Activated effector memory CD4-positive, alpha-beta T cell treated with anti-CD3 and anti-CD28 coated beads, Interleukin-2, amount 50 U/mL, for 16 hours (primary cell): ENCODE results near the gene BICD1.

ENCODE experiments used
- DNase-seq: peaks from one replicate; pipeline ENCODE4 v3.0.0-alpha.2; 2020

The BICD1 gene

DNA sequence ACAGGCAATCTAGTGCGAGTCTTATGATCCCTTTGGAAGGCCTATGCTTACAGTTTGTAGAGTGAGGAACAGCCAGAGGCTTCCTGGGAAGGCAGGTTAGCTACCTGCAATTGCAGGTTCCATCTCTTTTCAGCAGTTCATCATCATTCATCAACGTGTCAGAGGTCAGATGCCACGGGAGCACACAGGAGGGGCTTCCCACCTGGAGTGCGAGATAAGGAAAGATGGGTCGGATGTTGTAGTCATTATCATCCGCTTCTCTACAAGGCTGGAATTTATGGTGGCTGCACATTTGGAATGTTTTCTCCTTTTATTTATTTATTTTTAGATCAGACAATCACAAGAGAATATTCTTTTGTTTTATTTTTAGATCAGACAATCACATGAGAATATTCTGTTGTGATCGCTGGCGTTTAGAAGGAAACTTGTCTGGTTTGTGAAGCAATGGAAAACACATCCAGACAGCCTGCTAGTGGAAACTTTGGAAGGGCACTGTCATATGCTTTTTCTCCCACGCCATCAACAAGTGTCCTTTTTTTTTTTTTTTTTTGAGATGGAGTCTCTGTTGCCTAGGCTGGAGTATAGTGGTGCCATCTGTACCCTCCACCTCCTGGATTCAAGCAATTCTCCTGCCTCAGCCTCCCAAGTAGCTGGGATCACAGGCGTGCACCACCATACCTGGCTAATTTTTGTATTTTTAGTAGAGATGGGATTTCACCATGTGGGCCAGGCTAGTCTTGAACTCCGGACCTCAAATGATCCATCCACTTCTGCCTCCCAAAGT, 1.9 kb upstream of the BICD1 start:
- DNase-seq, result no peak

- no peak for DNase-seq
Measured at GRCh38 chr12:32105986-32106516, 596 bp upstream of the BICD1 start.

DNA sequence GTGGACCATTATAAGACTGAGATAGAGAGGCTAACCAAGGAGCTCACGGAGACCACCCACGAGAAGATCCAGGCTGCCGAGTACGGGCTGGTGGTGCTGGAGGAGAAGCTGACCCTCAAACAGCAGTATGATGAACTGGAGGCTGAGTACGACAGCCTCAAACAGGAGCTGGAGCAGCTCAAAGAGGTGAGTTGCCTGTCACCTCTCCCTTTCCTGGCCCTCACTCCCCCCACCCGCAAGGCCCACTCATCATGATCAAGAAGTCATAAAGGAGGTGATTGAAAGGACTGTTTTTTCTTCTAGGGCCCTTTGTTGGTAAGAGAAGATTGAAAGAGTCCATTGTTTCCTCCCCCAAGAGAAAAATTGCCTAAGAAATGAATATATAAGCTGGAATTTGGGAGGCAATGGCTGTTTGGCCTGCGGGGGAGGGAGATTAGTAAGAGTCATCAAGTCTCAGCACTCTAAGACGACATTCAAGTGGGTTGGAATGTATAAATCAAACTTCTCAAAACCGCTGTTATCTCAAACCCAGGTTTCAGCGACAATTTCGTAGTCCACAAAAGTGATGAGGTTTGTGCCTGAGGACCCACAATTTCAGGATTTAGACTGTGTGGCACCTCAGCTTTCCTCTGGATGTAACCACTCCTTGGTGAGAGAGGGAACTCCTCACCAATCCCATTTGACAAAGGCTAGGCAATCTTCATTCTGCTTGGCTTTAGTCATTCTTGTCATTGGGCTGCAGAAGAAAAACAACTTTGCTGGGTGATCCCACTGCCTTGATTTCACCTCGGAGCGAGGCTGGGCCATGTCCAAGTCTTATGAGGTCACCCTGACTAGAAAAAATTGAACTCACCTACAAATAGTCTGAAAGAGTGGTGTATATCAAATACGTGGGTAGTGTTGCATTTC, 966 bp downstream of the BICD1 start:
- peak; percentile 74 for DNase-seq

DNA sequence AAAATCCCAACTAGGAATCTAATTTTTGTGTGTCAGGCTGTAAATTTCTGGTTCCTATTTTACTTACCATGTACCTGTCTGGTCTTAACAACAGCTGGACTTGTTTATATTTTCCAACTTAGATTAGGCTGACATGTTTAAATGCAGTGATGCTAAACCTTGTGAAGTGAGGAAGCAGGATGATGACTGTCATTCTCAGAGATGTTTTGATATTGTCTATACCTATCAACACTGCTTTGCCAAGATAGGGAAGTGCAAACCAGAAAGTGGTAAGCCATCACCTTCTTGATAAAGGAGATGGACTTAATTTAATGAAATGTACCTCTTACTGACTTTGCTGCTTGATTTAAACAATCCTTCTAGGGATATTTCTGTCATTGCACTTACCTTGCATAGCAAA, 2.1 kb downstream of the BICD1 start:
- no peak for DNase-seq

DNA sequence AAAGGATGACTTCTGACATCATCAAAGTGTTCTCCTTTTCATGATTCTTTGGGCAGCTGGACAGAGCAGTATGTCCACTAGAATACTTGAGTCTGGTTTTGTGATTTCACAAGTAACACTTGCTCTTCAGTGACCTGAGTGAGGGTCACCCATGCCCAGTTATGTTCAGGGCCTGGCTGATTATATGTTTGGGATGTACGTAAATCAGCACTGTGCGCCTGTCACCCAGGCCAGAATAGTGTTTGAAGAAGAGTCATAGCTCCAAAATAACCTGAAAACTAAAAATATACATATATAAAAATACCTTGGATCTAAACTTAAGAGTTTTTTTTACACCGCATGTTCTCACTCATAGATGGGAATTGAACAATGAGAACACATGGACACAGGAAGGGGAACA, 3.8 kb downstream of the BICD1 start:
- no peak for DNase-seq

GRCh38 chr12:32110942-32111341, 4.3 kb downstream of the BICD1 start:
- no peak for DNase-seq

GRCh38 chr12:32115404-32116104, 8.9 kb downstream of the BICD1 start:
- DNase-seq, result no peak

- no peak for DNase-seq
Measured at GRCh38 chr12:32116897-32117296, 10.2 kb downstream of the BICD1 start.

DNA sequence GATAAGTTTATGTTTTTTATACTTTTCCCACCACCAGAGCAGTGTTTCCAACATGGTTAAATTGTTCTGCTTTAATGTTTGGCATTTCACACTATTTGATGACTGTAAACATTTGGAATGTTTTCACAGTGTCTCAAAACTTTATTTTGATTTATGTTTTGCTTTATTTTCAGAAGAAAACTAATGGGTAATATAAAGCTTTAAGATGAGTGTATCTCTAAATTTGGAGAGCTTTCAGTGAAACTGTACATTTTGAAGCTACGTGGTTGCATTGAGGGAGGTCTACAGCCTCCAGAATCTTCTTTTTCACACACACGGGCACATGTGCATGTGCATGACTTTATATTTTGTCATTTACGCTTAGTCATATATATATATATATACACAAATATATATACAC, 10.7 kb downstream of the BICD1 start:
- DNase-seq, result no peak

DNA sequence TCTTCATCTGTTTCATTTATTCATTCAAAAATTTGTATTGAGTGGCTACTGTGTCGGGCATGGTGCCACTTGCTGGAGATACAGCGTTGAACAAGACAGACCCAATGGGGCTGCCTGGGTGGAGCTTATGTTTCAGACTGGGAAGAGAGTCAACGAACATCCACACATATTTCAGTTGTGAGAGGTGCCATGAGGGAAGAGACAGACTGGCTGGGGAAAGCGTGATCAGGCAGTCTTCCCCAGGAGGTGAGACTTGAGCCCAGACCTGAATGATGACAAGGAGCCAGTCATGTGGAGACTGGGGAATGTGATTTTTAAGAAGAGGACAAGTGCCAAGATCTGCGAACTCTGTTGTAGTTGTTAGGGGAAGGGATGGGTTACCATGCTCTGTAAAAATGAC, 12.2 kb downstream of the BICD1 start:
- no peak for DNase-seq

- DNase-seq, result no peak
Measured at GRCh38 chr12:32120419-32120818, 13.8 kb downstream of the BICD1 start.

DNA sequence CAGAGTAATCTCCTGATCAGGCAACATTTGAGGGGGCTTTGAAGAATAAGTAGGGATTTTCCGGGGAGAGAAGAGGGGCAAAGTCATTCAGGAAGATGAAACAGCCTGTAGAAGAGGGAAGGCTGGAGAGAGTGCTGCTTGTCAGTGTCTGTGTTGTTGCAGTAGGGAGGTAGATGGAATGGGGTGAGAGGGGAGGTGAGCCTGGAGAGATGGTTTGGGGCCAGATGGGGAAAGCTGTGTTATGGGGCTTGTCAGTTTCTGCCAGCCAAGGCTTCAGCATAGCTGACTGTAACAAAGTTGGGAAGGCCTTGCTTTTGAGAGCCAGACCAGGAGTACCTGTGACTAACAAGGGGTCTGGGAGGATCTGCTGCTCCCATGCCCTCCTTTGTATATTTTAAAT, 18.0 kb downstream of the BICD1 start:
- DNase-seq, result no peak

DNA sequence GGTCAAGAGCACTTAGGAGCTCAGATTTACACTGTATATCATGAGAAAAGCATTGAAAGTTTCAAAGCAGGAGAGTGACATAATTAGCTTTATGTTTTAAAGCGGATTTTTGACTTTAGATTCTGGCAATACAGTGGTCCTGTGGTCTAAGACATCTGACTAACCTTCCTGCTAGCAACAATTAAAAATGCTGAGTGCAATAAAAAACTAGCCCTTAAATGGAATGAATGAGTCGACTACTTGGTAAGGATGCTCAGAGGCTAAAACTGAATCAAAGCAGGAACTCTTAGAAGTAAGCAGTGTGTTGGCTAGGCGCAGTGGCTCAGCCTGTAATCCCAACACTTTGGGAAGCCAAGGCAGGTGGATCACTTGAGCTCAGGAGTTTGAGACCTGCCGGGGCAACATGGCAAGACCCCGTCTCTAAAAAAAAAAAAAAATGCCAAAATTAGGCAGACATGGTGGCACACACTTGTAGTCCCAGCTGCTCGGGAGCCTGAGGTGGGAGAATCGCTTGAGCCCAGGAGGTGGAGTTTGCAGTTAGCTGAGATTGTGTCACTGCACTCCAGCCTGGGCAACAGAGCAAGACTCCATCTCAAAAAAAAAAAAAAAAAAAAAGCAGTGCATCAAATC, 18.9 kb downstream of the BICD1 start:
- DNase-seq, result no peak

- no peak for DNase-seq
Measured at GRCh38 chr12:32126720-32127119, 20.1 kb downstream of the BICD1 start.

DNA sequence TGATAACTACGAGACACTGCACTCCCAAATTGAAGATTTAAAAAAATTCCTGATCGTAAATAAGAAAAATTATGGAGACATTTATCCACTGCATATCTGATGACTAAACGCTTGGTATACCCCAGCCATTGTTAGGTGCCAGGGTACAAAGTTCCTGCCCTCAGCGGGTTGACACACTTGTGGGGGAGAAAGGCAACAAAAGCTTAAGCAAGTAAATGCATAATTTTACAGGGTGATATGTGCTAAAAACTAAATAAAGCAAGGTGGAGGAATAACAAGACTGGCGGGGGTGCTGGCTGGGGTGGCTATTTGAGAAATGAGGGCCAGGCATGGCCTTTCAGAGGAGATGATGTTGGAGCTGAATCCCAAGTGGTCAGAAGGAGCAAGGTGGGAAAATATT, 25.0 kb downstream of the BICD1 start:
- no peak for DNase-seq

DNA sequence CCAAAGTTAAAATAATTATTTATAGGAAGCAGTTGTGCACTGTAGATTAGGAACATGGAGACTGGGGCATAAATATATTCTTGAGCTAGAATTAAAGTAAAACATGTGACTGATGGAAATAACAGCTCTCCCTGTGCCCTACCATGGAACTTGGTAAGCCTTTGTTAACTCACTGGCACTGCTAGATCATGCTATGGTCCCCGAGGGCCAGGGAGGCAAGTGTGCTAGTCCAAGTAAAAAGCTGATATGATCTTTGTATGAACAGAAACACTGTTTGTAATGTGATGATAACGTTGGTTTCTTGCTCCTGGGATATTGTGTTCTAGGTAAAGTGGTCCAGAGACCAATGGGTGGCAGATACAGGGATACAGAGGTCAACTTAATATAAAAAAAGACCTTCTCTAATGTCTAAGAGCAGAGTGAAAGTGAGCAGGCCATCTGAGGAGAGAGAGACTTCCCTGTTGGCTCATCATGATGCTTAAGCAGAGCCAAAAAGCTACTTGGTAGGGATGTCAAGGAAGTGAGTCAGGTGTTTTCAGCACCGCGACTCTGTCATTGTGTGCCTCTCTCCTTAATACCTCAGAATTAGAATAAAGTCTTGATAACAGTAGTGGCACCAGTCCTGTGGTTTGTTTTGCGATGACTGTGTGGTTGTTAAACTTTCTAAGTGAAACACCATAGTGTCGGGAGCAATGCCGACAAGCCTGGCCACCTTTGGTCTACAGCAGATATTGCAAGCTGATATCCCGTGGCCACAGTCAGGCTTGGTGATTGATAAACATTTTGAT, 27.6 kb downstream of the BICD1 start:
- DNase-seq, result peak; percentile 75

DNA sequence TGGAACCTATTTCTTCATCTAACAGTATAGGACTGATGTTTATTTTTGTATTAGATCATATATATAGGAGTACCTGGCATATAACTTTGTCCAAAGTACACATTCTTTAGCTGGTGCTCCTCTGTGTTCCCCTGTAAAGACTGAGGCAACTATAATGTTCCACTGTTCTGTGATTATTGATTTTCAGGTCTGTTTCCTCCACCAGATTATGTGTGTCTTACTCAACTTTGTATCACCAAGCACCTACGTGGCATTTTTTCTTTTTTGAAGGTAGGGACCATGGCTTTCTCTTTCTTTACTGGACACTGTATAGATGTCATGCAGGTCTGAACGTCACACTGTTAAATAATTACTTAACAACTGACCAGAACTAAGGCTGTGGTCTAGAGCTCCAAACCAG, 29.3 kb downstream of the BICD1 start:
- no peak for DNase-seq

DNA sequence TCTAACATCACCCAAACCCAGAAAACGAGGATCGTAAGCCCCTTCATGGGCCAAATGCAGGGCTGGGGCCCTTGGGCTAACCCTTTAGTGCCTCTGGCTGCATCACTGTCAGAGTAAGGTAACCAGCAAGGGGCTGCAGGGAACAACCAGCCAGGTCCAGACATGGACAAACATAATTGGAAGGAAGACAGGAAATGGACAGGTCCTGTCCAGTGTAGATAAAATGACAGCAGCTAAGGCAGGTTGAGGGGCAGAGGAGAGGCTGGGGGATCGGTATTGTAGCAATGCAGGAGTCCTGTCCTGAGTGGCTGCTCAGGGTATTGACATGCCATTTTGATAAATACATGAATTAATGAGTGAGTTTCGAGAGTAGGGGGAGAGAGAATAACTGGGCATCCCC, 29.8 kb downstream of the BICD1 start:
- no peak for DNase-seq

DNA sequence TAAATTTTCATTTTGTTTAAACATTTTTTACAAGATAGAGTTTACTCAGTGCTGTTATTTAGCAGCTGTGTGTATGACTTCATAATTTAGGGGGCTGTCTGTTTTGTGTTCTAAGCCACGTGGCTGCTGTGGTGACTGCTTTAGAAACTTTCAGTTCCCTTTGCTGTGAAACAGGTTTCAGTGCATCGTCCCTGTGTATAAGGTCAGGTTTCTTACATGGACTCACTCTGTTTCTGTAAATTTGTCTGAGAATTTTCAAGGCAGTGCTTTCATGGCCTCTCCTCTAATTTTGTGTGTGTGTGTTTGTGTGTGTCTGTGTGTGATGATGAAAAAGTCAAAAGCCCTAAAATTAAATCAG, 32.4 kb downstream of the BICD1 start:
- no peak for DNase-seq

- no peak for DNase-seq
Measured at GRCh38 chr12:32140877-32141276, 34.2 kb downstream of the BICD1 start.

- no peak for DNase-seq
Measured at GRCh38 chr12:32145096-32145495, 38.4 kb downstream of the BICD1 start.
